HepG2 (cell line): ENCODE data around the gene CADM4. TPM values are rescaled to one million over a fixed set of nuclear protein-coding genes. Genes with fewer than 3 reads are reported as not detected.
A peak's percentile ranks its signal among the peaks of the same experiment; 100 is the strongest.

ENCODE experiments used
- DMAP1 ChIP-seq: IDR thresholded peaks from 2 replicates; pipeline ENCODE4 v1.6.1; 2016
- GATAD1 ChIP-seq: IDR thresholded peaks from 2 replicates; pipeline ENCODE4 v1.6.1; 2016; ENCODE audit warnings: missing genetic modification reagents, missing compliant biosample characterization
- HNRNPK ChIP-seq: fragments of 200-400 bp; formaldehyde crosslinking; IDR thresholded peaks from 2 replicates; pipeline ENCODE4 v1.6.1; 2018; ENCODE audit warnings: low read length, low read depth, moderate library complexity, mild to moderate bottlenecking; ENCODE audit not compliant: poor library complexity, severe bottlenecking
- IRX3 ChIP-seq: sonication (generic); formaldehyde crosslinking; IDR thresholded peaks from 2 replicates; pipeline ENCODE4 v1.8.1; 2023; ENCODE audit warnings: mild to moderate bottlenecking, low read depth, missing genetic modification reagents, borderline replicate concordance
- KMT2A ChIP-seq: sonication (generic); formaldehyde crosslinking; IDR thresholded peaks from 2 replicates; pipeline ENCODE4 v1.4.0; 2020; ENCODE audit warnings: missing genetic modification reagents
- MBD4 ChIP-seq: IDR thresholded peaks from 2 replicates; pipeline ENCODE4 v1.6.1; 2012; ENCODE audit warnings: low read length, inconsistent platforms, borderline replicate concordance
- NR2F1 ChIP-seq, 2 experiments: fragments of 450-650 bp in 1 of 2; formaldehyde crosslinking in 1 of 2; IDR thresholded peaks; 2 replicates each; pipeline versions ENCODE4 v1.5.0 to v1.6.1; 2016 to 2020; ENCODE audit warnings: mild to moderate bottlenecking in 1 of 2, missing compliant biosample characterization in 1 of 2, missing genetic modification reagents in 1 of 2, moderate library complexity in 1 of 2
- NR2F6 ChIP-seq, 2 experiments: IDR thresholded peaks; 2 replicates each; pipeline ENCODE4 v1.6.1; 2016; ENCODE audit warnings: antibody characterized with exemption in 1 of 2, mild to moderate bottlenecking in 1 of 2
- PHF21A ChIP-seq: sonication (generic); formaldehyde crosslinking; IDR thresholded peaks from 2 replicates; pipeline ENCODE4 v1.5.0; 2020; ENCODE audit warnings: mild to moderate bottlenecking, missing genetic modification reagents
- PPARG ChIP-seq: conservative IDR thresholded peaks from 2 replicates; pipeline ENCODE4 v1.6.1; 2016; ENCODE audit warnings: missing biosample characterization, missing genetic modification reagents
- RBM22 ChIP-seq: fragments of 200-400 bp; formaldehyde crosslinking; optimal IDR thresholded peaks from 2 replicates; pipeline ENCODE3; 2017; ENCODE audit warnings: mild to moderate bottlenecking, low read length, moderate library complexity
- TGIF2 ChIP-seq: IDR thresholded peaks from 2 replicates; pipeline ENCODE4 v1.6.1; 2016; ENCODE audit warnings: control low read depth, missing compliant biosample characterization
- ZFY ChIP-seq: sonication (generic); formaldehyde crosslinking; IDR thresholded peaks from 2 replicates; pipeline ENCODE4 v1.4.0; 2020; ENCODE audit warnings: missing genetic modification reagents
- ZNF101 ChIP-seq: sonication (generic); formaldehyde crosslinking; IDR thresholded peaks from 2 replicates; pipeline ENCODE4 v1.4.0; 2020; ENCODE audit warnings: mild to moderate bottlenecking, low read depth, missing genetic modification reagents, borderline replicate concordance
- ZNF230 ChIP-seq: sonication (generic); formaldehyde crosslinking; IDR thresholded peaks from 2 replicates; pipeline ENCODE4 v1.4.0; 2020; ENCODE audit warnings: mild to moderate bottlenecking, missing genetic modification reagents
- ZNF232 ChIP-seq: sonication (generic); formaldehyde crosslinking; IDR thresholded peaks from 2 replicates; pipeline ENCODE4 v1.4.0; 2020; ENCODE audit warnings: missing genetic modification reagents, borderline replicate concordance
- ZNF260 ChIP-seq: sonication (generic); formaldehyde crosslinking; IDR thresholded peaks from 2 replicates; pipeline ENCODE4 v1.4.0; 2020; ENCODE audit warnings: missing genetic modification reagents, low read depth, mild to moderate bottlenecking, borderline replicate concordance
- ZNF33B ChIP-seq: sonication (generic); formaldehyde crosslinking; IDR thresholded peaks from 2 replicates; pipeline ENCODE4 v1.5.1; 2020; ENCODE audit warnings: mild to moderate bottlenecking, missing genetic modification reagents
- ZNF589 ChIP-seq: sonication (generic); formaldehyde crosslinking; conservative IDR thresholded peaks from 2 replicates; pipeline ENCODE4 v1.8.0; 2022; ENCODE audit warnings: mild to moderate bottlenecking, moderate library complexity, missing genetic modification reagents
- ZNF598 ChIP-seq: sonication (generic); formaldehyde crosslinking; IDR thresholded peaks from 2 replicates; pipeline ENCODE4 v1.5.1; 2020; ENCODE audit warnings: mild to moderate bottlenecking, missing genetic modification reagents, borderline replicate concordance
- ZNF7 ChIP-seq: IDR thresholded peaks from 2 replicates; pipeline ENCODE4 v1.6.1; 2016; ENCODE audit warnings: missing biosample characterization, missing genetic modification reagents
- polyA plus RNA-seq, 8 experiments: library from polyadenylated mRNA; depleted of rRNA in 3 of 8; stranded (reverse) in 7 of 8; unstranded in 1 of 8; fragments of >200 nt; fragmentation: Illumina TruSeq in 4 of 8; extraction: Trizol in 4 of 8; gene quantifications; 2 replicates each; pipeline versions ENCODE4 v1.2.1 to v1.2.3, GENCODE V29; 2011 to 2016; ENCODE audit warnings: low read depth in 4 of 8, missing spikeins in 1 of 8, mixed read lengths in 1 of 8; ENCODE audit not compliant: insufficient read depth in 1 of 8
- total RNA-seq, 5 experiments: library from RNA; depleted of rRNA; stranded (reverse); fragments of >200 nt; fragmentation: Illumina TruSeq; extraction: Trizol; gene quantifications; 2 replicates each; pipeline ENCODE4 v1.2.3, GENCODE V29; 2016; ENCODE audit warnings: low read depth in 1 of 5
- TF ChIP-seq, protein P1 (sequence below): sonication (generic); formaldehyde crosslinking; conservative IDR thresholded peaks from 2 replicates; pipeline ENCODE4 v1.8.1; 2023; ENCODE audit warnings: missing genetic modification reagents
- TF ChIP-seq, protein P2 (sequence below): sonication (generic); formaldehyde crosslinking; IDR thresholded peaks from 2 replicates; pipeline ENCODE4 v1.9.0; 2021; ENCODE audit warnings: missing genetic modification reagents, borderline replicate concordance
- TF ChIP-seq, protein P3 (sequence below): sonication (generic); formaldehyde crosslinking; IDR thresholded peaks from 2 replicates; pipeline ENCODE4 v1.5.0; 2020; ENCODE audit warnings: mild to moderate bottlenecking, missing genetic modification reagents, borderline replicate concordance

The CADM4 gene
- total and polyA plus RNA-seq, 2 of the 13 experiments (the other 11 are each of a cell fraction or from before 2014, with no cell fraction given): 8.5 to 16.0 TPM

DNA sequence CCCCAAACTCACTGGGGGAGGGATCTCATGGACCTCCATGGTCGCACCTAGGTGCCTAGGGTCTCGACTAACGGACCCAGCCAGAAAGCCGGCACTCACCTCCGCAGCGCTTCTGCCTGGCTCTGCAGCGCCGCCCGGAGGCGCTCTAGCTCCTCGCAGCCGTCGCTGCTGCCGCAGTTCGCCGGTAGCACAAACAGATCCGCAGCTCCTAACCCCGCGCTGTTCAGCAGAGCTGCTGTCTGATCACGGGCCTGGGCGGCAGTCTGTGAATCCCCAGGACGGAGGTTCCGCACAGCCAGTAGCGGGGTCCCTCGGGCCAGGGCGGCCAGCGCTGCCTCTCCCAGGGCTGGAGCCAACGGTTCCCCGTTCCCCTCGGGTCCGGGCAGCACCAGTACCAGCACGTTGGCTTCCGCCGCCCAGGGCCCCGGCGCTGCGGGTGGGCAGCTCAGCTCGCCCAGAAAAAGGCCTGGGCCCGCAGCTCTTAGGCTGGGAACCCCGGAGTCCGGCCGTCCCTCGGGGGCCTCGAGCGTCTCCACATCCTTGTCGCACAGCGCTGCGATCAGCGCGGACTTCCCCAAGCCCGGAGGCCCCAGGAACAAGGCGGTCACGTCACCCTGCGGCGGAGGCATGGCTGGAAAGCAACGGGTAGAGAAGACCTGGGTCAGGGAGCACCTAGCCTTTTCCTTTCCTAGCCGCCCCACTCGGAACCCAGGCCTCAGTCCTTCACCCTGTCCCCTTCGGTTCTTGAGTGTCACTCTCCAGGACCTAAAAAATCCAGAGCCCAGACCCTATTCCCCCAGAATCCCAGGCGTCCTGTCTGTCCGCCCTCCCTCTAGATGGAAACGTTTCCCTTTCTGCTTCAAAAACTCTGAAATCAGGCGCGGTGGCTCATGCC is 44.7 kb downstream of the CADM4 start (continued):
- no peak for TF ChIP-seq HNRNPK
- no peak for TF ChIP-seq ZNF7 (CRISPR knock-in tag)
- TF ChIP-seq KMT2A: 0 out of 2 replicates have a peak, but pooled peaks have one; percentile 35
- no peak; the same call in 1 of the 2 replicates for TF ChIP-seq DMAP1
- no peak for TF ChIP-seq TGIF2 (CRISPR knock-in tag)
- peak; percentile 73; the same call in 1 of the 2 replicates for TF ChIP-seq ZNF33B
- peak; percentile 49 for TF ChIP-seq GATAD1 (CRISPR knock-in tag)
- TF ChIP-seq IRX3 (CRISPR knock-in tag): no peak
- TF ChIP-seq, protein P1, sequence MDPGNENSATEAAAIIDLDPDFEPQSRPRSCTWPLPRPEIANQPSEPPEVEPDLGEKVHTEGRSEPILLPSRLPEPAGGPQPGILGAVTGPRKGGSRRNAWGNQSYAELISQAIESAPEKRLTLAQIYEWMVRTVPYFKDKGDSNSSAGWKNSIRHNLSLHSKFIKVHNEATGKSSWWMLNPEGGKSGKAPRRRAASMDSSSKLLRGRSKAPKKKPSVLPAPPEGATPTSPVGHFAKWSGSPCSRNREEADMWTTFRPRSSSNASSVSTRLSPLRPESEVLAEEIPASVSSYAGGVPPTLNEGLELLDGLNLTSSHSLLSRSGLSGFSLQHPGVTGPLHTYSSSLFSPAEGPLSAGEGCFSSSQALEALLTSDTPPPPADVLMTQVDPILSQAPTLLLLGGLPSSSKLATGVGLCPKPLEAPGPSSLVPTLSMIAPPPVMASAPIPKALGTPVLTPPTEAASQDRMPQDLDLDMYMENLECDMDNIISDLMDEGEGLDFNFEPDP (CRISPR knock-in tag): no peak
- no peak for TF ChIP-seq MBD4
- TF ChIP-seq ZNF598: 0 out of 2 replicates have a peak, but pooled peaks have one; percentile 40
- no peak for TF ChIP-seq ZNF230 (CRISPR knock-in tag)
- TF ChIP-seq, protein P2, sequence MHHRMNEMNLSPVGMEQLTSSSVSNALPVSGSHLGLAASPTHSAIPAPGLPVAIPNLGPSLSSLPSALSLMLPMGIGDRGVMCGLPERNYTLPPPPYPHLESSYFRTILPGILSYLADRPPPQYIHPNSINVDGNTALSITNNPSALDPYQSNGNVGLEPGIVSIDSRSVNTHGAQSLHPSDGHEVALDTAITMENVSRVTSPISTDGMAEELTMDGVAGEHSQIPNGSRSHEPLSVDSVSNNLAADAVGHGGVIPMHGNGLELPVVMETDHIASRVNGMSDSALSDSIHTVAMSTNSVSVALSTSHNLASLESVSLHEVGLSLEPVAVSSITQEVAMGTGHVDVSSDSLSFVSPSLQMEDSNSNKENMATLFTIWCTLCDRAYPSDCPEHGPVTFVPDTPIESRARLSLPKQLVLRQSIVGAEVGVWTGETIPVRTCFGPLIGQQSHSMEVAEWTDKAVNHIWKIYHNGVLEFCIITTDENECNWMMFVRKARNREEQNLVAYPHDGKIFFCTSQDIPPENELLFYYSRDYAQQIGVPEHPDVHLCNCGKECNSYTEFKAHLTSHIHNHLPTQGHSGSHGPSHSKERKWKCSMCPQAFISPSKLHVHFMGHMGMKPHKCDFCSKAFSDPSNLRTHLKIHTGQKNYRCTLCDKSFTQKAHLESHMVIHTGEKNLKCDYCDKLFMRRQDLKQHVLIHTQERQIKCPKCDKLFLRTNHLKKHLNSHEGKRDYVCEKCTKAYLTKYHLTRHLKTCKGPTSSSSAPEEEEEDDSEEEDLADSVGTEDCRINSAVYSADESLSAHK: no peak
- TF ChIP-seq ZNF232 (CRISPR knock-in tag): no peak
- TF ChIP-seq NR2F1 (CRISPR knock-in tag; IDR thresholded peaks at IDR 0.05): no peak
- 0 out of 2 replicates have a peak, but pooled peaks have one; percentile 13 for TF ChIP-seq PHF21A (CRISPR knock-in tag)
- no peak for TF ChIP-seq PPARG (CRISPR knock-in tag)
- TF ChIP-seq, protein P3, sequence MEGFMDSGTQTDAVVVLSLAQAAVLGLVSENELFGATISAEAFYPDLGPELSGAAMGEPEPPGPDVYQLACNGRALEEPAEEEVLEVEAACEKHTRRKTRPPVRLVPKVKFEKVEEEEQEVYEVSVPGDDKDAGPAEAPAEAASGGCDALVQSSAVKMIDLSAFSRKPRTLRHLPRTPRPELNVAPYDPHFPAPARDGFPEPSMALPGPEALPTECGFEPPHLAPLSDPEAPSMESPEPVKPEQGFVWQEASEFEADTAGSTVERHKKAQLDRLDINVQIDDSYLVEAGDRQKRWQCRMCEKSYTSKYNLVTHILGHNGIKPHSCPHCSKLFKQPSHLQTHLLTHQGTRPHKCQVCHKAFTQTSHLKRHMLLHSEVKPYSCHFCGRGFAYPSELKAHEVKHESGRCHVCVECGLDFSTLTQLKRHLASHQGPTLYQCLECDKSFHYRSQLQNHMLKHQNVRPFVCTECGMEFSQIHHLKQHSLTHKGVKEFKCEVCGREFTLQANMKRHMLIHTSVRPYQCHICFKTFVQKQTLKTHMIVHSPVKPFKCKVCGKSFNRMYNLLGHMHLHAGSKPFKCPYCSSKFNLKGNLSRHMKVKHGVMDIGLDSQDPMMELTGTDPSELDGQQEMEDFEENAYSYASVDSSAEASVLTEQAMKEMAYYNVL: peak; percentile 32; the same call in 1 of the 2 replicates
- no peak for TF ChIP-seq NR2F6 (IDR thresholded peaks at IDR 0.05)
- no peak for TF ChIP-seq NR2F6 (CRISPR knock-in tag; IDR thresholded peaks at IDR 0.05)
- no peak; the same call in 1 of the 2 replicates for TF ChIP-seq ZFY (CRISPR knock-in tag)
- TF ChIP-seq ZNF589: no peak
- no peak for TF ChIP-seq ZNF101 (CRISPR knock-in tag)
- no peak for TF ChIP-seq RBM22
- TF ChIP-seq ZNF260: no peak
